ENCODE measurements around the gene OR4D6. TPM values are rescaled to one million over a fixed set of nuclear protein-coding genes. Genes with fewer than 3 reads are reported as not detected.

OR4D6 gene
- not detected in 2 replicates for polyA plus RNA-seq (2012; rRNA removed)
- polyA plus RNA-seq (2012; cell fraction: cytosol; rRNA removed), result not detected in 2 replicates
- polyA plus RNA-seq (2012; cell fraction: nucleus; rRNA removed), result not detected in 2 replicates

DNA sequence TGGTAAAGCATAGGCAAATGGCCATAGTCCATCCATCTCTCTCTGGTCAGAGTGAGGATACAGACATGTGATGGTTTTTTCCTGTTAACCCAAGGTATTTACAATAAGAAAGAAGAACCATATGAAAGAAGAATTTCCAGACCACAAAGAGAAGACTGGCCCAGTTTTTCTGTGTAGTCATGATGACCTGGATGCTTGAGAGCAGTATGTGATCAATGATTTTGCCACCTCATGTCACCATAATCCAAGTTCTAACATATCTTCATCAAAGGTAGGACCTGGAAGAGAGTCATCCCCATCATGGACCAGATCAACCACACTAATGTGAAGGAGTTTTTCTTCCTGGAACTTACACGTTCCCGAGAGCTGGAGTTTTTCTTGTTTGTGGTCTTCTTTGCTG, at the start of gene OR4D6:
TSS of gene OR4D6 (plus strand) at position 301 of the 400 bp plus-strand sequence. CDS start at position 301, 0 bp downstream.
- POLR2A ChIA-PET, result no interaction called here
- WGBS (ENCODE audit: low lambda C conversion rate), result 6% methylated on average over 2 of the region's 2 CpGs

More for the DNA sequence above, at the start of gene OR4D6:
- DNase-seq, result no peak
- no peak for TF ChIP-seq RXRA (IDR thresholded peaks at IDR 0.05; ENCODE audit: borderline replicate concordance, low read depth)
- TF ChIP-seq, protein P1, sequence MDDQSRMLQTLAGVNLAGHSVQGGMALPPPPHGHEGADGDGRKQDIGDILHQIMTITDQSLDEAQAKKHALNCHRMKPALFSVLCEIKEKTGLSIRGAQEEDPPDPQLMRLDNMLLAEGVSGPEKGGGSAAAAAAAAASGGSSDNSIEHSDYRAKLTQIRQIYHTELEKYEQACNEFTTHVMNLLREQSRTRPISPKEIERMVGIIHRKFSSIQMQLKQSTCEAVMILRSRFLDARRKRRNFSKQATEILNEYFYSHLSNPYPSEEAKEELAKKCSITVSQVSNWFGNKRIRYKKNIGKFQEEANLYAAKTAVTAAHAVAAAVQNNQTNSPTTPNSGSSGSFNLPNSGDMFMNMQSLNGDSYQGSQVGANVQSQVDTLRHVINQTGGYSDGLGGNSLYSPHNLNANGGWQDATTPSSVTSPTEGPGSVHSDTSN (IDR thresholded peaks at IDR 0.05), result no peak
- TF ChIP-seq ELF1 (IDR thresholded peaks at IDR 0.05), result no peak
- TF ChIP-seq NRF1 (IDR thresholded peaks at IDR 0.05; ENCODE audit: low read depth, low read length), result no peak
- TF ChIP-seq IRF3 (IDR thresholded peaks at IDR 0.05; ENCODE audit: low read depth, low read length), result no peak
- TF ChIP-seq CHD2 (IDR thresholded peaks at IDR 0.05; ENCODE audit: low read length, partially characterized antibody), result no peak
- TF ChIP-seq POLR2AphosphoS5 (IDR thresholded peaks at IDR 0.05; ENCODE audit: low read depth, low read length), result no peak
- TF ChIP-seq MXI1 (IDR thresholded peaks at IDR 0.05; ENCODE audit: low read depth, low read length), result no peak
- TF ChIP-seq SIN3A (IDR thresholded peaks at IDR 0.05; ENCODE audit: borderline replicate concordance, low read depth, low read length), result no peak
- no peak for TF ChIP-seq TAF1 (IDR thresholded peaks at IDR 0.05; ENCODE audit: borderline replicate concordance, low read depth, low read length)
- no peak for TF ChIP-seq RFX5 (IDR thresholded peaks at IDR 0.05; ENCODE audit: low read length)
- TF ChIP-seq, protein P2, sequence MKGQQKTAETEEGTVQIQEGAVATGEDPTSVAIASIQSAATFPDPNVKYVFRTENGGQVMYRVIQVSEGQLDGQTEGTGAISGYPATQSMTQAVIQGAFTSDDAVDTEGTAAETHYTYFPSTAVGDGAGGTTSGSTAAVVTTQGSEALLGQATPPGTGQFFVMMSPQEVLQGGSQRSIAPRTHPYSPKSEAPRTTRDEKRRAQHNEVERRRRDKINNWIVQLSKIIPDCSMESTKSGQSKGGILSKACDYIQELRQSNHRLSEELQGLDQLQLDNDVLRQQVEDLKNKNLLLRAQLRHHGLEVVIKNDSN (IDR thresholded peaks at IDR 0.05; ENCODE audit: borderline replicate concordance, low read depth), result no peak
- no peak for TF ChIP-seq USF2 (IDR thresholded peaks at IDR 0.05; ENCODE audit: borderline replicate concordance, low read depth, low read length)
- no peak for TF ChIP-seq FOXM1 (IDR thresholded peaks at IDR 0.05; ENCODE audit: low read depth)
- no peak for TF ChIP-seq JUND (IDR thresholded peaks at IDR 0.05)
- TF ChIP-seq, protein P3, sequence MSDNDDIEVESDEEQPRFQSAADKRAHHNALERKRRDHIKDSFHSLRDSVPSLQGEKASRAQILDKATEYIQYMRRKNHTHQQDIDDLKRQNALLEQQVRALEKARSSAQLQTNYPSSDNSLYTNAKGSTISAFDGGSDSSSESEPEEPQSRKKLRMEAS (IDR thresholded peaks at IDR 0.05; ENCODE audit: low read depth), result no peak
- H3K36me3 ChIP-seq (replicated peaks in 1 of 2; ENCODE audit: control insufficient read depth in 1 of 2, insufficient read depth in 2 of 2, low read length in 1 of 2), result no peaks in the 10 kb centered on the region
- peaks cover 6% of the 10 kb centered on the region; the same call in 1 of the 2 replicates for H3K27me3 ChIP-seq (ENCODE audit: insufficient read depth)
- no peaks in the 10 kb centered on the region for H3K4me1 ChIP-seq (ENCODE audit: control insufficient read depth in 1 of 2, insufficient read depth in 2 of 2, low read depth in 1 of 2, low read length in 1 of 2)
- H3K27ac ChIP-seq (ENCODE audit: low read depth in 2 of 2, low read length in 1 of 2), result no peak within 1 kb of the TSS
- no peaks in the 10 kb centered on the region for H3F3A ChIP-seq (replicated peaks; ENCODE audit: insufficient read depth)
- H4K20me1 ChIP-seq (ENCODE audit: insufficient read depth), result no peaks in the 10 kb centered on the region
- H3K9me3 ChIP-seq, result no peaks in the 10 kb centered on the region
- no peak within 1 kb of the TSS for H2AFZ ChIP-seq (ENCODE audit: low read depth)
- CTCF ChIA-PET, result no interaction called here
- no peak within 1 kb of the TSS for H3K4me3 ChIP-seq (ENCODE audit: low read depth in 2 of 2, low read length in 1 of 2)
- no peaks in the 10 kb centered on the region for H3K9me2 ChIP-seq
- H3K4me2 ChIP-seq, result no peak within 1 kb of the TSS
- H3K79me2 ChIP-seq (ENCODE audit: insufficient read depth), result no peaks in the 10 kb centered on the region
- no peak within 1 kb of the TSS for H3K9ac ChIP-seq
